Activated CD8-positive, alpha-beta memory T cell treated with anti-CD3 and anti-CD28 coated beads, Interleukin-2, amount 50 U/mL, for 4 hours (primary cell): ENCODE data around the gene WDR45.

Experiments
- DNase-seq: peaks from one replicate; pipeline ENCODE4 v3.0.0-alpha.2; 2020

Gene WDR45

DNA sequence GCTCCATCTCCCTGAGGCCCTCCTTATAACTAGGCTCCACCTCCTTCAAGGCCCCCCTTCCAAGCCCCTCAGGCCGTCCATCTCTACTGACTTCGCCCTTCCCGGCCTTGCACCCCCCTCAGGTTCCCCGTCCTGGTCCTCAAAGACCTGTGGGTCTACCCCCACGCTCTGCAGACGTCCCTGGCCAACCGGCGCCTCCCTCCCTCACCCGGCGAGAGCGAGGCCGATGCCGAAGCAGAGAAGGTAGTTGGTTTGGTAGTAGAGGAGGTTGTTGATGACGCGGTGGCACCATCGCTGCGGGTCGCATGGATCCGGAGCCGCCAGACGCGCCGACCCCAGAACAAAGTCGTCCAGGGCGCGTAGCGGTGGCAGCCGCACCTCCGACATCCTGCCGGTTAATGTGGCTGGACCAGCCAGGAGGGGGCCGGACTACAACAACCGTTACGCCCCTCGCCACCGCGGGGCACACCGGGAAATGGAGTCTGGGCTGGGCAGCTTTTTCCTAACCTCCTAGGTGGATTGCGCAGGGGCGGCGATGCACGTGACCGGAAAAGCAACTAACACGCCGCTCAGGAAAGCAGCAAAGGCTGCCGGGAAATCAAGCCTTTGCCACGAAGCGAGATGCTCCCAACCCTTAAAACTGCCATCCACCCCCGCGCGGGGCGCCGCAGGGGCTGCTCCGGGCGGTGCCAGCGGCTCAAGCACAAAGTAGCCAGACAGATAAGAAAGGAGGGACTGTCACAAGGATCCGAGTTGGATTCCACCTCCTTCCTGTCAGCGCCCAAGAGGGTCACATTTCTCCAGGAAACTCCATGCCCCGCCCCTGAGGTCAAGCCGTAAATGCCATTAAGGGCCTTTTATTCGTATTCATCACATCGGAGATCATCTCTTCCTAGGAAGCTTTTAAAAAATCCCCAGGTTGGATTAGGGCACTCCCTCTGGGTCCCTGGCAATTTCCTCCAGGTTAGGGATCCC, 5.8 kb downstream of the WDR45 start, which contains the start of gene PRAF2:
PRAF2 (minus strand) TSS at position 402 of the 975 bp plus-strand sequence; CDS start at position 387, 15 bp downstream.
- peak; percentile 88 for DNase-seq

DNA sequence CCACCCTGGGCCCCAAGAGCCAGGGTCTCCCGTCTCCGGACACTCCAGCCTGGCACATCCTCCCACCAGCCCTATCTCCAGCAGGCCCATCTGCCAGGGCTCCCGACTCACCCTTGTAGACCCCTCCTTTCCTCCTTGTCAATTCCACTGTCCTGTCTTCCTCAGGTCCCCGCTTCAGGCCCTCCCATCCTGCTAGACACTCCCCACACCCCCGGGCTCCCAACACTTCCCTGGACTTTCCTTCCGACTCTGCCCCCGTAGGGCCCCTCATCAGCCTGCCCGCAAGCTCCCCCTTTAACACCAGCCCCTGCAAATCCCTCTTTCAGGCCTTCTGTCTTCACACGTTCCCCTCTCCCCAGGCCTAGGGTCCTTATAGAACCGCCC, 7.0 kb downstream of the WDR45 start:
- no peak for DNase-seq

DNA sequence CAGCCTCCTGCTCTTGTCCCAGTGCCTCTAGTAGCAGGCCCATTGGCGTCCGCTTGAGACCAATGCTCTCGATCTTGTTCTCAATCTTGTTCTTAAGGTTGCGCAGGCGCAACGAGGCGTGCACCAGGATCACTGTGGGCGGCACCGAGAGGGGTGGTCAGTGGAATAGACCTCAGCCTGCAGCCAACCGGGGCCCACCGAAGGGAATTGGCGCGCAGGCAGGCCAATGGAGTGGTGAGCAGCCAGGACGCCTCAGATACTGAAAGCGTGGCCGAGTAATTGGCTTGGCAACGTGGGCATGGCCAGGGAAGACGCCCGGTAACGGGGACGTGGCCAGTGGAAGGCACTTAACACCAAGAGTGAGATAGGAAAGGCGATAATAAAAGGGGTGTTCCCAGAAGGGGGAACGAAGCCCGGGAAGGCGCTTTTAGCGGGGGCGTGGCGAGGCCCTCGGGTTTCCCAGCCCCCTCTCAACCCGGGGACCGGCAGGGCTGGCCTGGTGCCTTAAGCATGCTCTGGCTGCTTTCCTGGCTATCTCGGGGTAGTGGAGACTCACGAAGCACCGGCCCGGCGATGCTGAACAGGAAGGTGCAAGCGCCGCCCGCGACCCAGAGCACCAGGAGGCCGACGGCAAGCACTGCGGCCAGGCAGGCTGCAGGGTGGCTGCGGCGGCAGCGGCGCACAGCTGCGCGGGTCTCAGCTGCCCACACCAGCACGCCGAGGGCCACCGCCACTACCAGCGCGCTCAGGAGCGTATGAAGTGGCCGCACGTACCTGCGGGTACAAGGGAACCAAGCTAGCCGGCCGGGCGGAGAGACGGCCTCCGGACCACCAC, 7.6 kb downstream of the WDR45 start:
- DNase-seq = no peak

DNA sequence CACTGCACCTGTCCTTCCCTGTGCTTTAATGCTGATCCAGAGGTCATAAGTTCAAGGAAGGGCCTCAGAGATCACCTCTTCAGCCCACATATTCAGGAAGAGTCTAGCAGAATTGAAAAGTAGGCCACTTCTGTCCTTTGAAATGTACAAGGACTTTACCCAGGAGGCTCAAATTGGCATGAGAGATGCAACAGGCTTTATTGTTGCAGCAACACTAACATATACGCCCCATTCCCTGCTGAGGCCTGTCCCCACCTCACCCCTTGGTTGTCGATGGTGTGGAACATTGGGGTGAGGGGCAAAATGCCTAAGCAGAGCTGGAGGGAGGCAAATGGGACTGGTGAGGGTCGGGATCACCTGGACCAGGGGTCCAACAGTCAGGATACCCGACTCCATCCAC, 8.7 kb downstream of the WDR45 start:
- no peak for DNase-seq

DNA sequence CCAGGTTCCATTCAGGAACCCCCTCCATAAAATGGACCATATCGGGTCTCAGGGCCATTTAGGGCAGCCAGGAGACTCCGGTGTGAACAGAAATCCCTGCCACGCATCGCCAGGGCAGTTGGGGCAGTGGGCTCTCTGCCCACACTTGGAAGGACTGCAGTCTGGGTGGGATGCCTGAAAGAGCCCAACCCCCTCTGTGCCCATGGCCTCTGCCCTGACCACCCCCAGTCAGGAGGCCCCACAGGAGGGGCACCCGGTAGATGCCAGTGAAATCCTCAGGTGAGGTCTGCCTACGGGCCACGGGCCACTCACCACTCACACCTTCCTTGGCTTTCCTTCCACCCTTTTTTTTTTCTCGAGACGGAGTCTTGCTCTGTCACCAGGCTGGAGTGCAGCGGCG, 10.6 kb downstream of the WDR45 start:
- DNase-seq = no peak

DNA sequence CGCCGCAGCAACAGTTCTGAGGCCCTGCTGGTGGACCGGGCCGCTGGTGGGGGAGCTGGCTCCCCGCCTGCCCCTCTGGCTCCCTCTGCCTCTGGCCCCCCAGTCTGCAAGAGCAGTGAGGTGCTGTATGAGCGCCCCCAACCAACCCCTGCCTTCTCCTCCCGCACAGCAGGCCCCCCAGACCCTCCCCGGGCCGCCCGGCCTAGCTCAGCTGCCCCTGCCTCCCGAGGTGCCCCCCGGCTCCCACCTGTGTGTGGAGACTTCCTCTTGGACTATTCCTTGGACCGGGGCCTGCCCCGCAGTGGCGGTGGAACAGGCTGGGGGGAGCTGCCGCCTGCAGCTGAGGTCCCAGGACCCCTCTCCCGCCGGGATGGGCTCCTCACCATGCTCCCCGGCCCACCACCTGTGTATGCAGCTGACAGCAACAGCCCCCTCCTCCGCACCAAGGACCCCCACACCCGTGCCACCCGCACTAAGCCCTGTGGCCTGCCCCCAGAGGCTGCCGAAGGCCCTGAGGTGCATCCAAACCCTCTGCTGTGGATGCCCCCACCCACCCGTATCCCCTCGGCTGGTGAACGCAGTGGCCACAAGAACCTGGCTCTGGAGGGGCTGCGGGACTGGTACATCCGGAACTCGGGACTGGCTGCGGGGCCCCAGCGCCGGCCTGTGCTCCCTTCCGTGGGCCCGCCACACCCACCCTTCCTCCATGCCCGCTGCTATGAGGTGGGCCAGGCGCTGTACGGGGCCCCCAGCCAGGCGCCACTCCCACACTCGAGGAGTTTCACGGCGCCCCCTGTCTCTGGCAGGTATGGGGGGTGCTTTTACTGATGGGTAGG, 12.2 kb downstream of the WDR45 start:
- DNase-seq = no peak

DNA sequence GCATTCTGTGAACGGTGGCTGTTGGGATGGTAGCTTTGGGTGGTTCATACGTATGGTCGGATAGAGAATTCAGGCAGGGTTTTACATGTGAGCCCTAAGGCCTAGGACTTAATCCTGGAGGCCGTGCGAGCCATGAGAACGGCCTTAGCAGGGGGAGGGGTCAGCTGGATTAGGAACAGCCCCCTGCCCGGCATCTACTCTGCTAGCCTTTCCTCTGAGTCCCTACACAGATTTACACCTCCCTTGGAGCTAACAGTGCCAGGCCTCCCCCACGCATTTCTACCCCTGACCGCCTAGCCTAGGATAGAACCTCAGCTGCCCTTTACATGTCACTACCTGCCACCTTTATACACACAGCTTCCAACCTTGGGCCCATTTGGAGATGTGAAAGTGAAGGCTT, 13.0 kb downstream of the WDR45 start:
- no peak for DNase-seq

DNA sequence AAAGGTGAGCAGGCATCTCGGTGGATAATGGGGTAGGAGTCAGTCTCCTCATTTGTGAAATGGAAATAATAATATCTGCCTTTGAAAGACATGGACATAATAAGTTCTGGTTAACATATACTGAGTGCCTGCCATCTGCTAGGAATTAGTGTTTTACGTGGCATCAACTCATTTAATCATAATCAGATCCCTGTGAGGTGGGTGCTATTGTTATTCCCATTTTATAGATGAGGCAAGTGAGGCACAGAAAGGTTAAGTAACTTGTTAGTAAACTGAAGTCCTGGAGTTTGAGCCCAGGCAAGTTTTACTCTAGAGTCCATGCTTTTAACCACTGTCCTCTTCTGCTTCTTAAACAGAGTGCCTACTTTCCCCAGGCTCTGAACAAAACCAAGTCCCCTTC, 13.4 kb downstream of the WDR45 start:
- no peak for DNase-seq

DNA sequence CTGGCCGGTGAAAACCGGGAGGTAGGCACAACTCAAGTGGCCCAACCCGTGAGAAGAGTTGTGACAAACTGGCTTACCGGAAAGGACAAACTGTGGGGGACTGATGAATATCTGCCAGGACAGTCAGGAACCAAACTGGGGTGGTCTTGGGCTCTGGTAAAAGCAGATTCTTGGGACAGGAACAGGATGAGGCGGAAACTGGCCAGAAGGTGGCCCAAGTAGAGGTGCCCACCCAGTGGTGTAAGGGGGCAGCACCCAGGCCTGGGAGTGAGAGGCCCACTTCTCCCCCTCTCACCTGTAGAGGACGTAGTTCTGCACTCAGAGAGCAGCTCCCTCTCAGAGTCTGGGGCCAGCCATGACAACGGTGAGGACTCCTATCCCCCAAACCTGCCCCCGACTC, 15.0 kb downstream of the WDR45 start:
- no peak for DNase-seq

DNA sequence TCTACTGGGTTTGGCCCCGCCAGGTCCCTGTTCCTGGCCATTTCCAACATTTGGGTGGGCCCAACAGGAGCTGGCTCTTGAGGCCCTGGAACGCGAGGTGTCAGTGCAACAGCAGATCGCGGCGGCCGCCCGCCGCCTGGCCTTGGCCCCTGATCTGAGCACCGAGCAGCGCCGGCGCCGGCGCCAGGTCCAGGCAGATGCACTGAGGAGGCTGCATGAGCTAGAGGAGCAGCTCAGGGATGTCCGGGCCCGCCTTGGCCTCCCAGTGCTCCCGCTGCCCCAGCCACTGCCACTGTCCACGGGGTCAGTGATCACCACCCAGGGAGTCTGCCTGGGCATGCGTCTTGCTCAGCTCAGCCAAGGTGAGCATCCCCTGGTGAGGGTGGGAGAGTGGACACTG, 15.4 kb downstream of the WDR45 start:
- DNase-seq = no peak

DNA sequence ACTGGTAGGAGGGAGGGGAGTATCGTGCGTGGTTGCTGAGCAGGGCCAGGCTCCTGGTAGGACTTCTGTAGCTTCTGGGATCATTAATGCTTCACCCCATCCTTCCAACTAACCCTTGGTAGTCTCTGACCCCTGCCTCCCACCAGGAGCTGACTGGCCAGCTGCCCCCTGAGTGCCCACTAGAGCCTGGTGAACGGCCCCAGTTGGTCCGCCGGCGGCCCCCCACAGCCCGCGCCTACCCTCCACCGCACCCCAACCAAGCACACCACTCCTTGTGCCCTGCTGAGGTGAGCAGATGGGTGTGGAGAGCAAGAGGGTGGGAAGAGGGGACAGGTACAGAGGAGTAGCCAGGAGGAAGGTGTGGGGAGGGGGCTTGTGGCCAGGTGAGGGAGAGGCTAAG, 16.0 kb downstream of the WDR45 start:
- DNase-seq = no peak

DNA sequence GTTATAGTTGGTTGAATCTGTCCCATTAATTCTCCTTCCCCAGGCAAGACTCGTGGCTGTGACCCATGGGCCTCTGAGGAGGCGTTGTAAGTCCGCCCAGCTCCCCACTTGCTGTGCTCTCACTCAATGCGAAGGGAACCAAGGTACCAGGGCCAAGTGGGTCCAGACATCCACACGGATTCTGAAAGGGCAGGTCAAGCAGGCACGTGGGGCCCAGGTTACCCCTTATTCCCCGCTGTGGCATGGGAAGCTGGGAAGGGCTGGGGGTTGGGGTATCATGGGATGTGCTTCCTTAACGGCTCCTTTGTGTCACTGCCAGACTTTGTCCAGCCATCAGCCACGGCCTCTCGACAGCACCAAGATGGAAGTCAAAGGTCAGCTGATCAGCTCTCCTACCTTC, 17.8 kb downstream of the WDR45 start:
- DNase-seq = no peak

DNA sequence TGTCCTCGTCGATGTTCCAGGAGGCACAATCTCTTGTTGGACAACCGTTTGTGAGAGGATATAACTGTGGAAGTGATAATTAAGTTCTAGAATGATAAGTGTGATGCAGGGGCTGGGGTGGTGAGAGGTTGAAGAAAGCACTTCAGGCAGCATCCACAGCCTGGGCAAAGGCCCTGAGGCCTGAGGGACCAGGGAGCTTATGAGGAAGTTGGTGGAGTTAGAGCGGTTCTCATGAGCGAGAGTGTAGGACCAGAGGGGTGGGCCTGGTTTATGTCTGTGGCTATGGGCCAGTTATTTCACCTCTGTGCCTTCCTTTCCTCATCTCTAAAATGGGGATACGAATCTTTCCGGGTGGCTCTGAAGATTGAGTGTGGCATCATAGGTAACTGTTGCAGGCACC, 18.2 kb downstream of the WDR45 start:
- no peak for DNase-seq

DNA sequence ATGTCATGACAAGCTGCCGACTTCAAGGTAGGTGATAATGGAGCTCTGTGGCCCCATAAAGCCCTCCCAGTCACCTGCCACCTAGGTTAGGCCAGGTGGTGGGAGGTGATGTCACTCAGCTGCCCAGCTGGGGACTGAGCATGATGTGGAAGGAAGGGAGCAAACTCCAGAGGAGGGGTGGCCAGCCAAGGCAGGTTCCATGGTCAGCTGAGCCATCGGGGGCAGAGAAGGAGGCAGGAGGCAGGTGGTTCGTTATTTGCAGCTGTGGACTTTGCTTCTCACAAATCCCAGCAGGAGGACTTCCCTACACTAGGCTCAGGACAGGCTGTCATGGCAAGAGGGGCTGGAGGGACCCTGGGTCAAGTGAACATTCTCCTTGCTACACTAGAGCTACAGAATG, 18.8 kb downstream of the WDR45 start:
- DNase-seq = no peak

DNA sequence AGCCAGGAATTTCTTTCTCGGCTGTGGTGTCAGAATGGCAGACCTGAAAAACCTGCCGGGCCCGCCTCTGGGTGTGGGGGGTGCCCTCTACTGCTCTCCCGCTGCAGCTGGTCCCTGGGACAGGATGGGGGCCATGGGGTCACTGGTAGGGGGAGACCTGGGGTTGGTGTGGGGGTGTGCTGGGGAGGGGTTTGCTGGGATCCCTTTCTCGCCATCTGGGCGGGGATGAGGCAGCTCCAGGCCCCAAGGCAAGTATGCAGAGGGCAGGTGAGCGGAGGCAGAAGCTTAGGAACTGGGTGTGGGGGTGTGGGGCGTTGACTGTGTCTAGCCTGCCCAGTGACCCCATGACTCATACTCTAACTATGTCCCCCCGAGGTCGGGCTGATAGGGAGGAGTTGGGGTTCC, 20.0 kb downstream of the WDR45 start:
- no peak for DNase-seq

DNA sequence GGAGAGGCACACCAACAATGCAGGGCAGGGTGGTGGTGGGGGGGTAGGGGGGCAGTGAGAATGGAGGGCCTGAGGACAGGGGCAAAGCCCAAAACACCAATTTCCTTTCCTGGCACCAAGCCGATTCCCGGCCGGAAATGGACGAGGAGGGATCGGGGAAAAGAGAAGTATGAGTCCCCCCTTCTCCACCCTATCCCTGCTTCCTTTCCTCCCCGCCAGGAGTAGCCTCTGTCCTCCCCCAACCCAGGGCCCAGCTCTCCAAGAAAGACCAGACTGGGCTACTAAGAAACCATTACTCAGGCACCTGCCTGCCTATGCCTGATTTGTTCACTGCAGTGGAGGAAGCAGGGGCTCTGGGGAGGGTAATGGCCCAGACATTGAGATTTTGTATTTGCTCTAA, 20.5 kb downstream of the WDR45 start:
- DNase-seq = no peak

DNA sequence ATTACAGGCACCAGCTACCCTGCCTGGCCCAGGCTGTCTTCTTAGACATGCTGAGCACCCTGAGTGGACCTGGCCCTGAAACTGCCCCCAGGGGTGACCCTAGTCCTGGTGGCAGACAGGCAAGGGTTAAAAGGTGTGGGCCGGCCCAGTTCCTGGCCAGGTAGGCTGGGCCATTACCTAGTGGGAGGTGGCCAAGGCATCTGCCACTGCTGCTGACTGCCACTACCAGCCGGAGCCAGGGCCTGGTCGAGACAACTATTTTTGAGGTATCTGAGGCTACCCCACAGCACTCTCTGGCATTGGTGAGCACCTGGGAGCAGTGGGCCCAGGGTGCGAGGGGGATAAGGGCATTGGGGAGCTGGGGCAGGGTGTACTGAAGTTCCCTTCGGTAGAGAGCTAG, 20.9 kb downstream of the WDR45 start, which contains the start of gene CCDC120:
CCDC120 (plus strand) TSS at position 206 of the 400 bp plus-strand sequence. CDS start 3,043 bp downstream, outside the sequence.
- DNase-seq = no peak

DNA sequence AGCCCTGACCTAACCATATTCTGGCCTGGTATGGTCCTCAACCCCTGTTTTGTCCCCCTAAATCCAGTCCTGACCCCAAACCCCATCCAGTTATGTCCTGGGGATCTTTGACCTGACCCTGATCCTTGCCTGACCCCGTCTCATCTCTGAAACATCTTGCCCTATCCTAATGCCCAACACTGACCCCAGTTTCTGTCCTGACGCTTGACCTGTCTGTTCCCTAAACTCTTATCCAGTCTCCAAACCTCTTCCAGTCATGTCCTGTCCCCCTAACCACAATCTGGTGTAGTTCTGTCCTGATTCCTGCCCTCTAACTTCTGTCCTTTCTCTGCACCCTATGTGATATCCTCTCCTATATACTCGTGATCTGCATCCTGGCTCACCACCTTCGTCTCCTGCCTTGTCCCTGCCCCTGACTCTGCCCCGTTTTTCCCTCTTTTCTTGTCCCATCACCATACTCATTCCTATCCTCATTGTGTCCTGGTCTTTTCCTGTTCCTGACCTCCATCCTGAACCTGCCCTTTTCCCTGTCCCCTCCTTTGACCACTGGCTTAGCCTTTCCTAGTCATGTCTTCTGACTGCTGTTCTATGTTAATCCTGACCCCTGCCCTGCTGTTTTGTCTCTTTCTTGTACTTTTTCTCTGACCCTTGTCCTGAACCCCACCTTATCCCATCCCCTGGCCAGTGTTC, 25.5 kb downstream of the WDR45 start:
- DNase-seq = no peak

DNA sequence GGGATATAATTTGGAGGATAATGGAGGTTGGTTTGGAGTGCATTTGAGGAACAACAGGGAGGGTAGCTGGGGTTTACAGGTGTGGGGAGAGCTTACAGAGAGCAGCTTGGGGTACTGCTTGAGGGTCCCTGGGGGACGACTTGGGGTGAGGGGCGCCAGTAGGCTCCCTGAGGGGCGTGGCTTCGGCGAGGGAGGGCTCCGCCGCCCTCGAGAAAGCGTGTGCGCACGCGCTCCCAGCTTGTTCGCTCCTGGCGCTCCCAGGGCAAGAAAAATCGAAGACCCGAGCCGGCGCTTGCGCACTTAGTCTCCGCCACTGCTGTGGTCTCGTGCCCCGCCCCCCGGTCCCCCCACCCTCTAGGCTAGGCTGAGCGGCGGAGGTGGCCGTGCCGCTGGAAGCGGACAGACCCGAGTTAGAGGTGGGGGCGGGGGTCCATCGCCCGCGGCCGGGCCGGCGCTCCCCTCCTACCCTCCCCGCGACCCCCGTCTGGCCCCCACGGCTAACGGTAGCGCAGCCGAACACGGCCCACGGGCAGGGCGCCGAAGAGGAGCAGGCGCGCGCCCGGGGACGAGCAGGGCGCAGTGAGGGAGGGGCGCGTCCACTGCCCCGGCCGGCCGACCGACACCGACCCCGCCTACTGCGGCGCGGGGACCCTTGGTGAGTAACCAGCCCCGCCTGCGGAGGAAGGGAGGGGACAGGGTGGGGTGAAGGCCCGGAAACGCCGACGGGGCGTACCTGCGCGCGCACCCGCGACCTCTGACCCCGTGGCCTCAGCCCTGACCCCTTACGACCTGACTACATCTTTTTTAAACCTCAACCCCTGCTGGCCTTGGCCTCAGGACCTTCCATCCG, 26.2 kb downstream of the WDR45 start:
- peak; percentile 64 for DNase-seq

DNA sequence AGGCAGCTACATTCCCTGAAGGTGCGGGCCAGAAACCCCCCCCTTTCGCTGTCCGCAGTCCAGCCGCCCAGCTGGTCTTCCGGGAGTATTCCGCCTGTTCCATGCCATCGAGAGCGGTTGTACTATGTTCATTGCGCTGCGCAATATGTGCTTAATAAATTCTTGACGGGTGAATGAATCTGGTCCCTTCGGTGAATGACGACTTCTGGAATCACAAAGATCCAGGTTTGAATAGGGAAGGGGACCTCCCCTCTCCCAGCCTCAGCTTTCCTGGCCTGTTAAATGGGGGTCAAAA, 35.8 kb downstream of the WDR45 start:
- DNase-seq = no peak

DNA sequence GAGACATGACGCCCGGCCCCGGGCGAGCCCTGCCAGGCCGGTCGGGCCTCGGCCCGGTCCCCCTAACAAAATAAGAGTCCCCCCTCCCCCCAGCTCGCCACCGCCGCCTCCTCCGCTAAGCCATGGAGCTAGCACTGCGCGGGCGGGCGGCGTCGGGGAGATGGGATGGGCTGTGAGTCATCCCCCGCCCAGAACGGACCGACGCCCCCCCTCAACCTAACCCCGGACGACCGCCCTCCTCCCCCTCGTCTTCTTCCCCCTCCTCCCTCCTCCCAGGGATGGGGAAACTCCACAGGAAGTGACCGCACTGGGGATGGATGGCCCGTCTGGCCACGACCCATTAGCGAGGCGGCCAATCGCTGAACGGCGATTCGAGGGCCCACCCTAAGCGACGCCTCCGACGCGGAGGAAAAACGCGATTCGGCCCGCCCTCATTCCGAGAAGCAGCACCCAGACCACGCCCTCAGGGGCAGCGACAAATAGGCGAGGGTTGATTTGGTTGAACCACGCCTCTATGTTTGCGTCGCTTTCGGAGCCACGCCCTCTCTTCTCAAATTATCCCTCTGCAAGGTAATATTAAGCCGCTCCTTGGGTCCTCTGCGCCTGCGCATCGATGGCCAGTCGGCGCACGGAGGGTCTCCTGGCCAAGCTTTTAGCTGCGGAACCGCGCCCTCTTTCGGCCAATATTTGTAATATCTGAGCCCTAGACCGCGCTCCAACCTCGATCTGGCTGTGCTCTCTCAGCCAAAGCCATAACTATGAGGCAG, 36.3 kb downstream of the WDR45 start, which contains the start of gene TFE3:
TFE3 (minus strand) TSS at position 138 of the 767 bp plus-strand sequence; CDS start at position 7, 131 bp downstream.
- peak; percentile 93 for DNase-seq
